GM18858 (cell line): ENCODE data around the gene SMARCA2.

ENCODE experiments used
- ATAC-seq: cut with Tn5 transposase; IDR thresholded peaks from one replicate; pipeline ENCODE4 v1.9.1; 2021; ENCODE audit not compliant: unreplicated experiment

The SMARCA2 gene

DNA sequence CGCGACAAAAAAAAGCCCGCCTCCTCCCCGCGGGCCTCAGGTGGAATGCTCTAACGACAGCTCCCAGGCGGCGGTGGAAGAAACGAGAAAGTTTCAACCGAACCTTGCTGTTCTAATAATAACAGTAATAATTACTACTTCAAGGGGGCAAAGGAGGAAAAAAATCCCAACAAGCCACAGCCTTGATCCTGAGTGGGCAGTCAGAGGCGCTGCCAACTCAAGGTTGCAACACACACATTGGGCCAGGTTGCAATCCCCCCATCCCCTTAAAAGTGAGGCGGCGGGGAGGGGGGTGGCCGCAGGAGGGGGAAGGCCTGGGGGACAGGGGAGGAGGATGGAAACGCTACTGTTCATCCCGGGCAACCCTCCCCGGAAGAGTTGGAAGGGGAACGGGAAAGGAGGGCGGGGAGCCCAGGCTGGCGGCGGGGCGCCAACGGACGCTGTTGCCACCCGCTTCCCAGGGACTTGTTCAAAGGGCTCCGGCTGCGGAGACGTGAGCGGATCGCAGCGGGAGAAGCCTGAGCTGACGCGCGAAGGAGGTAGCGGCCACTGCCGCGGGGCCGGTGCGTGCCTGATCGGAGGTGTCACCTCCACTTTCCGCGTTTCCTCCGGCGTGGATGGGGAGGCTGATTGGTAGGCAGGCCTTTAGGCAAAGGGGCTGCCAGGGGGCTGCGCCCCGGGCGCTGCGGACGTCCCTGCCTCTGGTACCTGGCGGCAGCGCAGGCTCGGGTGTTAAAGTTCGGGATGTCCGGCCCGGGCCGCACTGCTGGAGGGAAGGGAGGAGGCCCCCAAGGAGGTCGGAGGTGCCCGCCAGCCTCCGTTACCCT, 647 bp downstream of the SMARCA2 start:
- ATAC-seq = no peak

DNA sequence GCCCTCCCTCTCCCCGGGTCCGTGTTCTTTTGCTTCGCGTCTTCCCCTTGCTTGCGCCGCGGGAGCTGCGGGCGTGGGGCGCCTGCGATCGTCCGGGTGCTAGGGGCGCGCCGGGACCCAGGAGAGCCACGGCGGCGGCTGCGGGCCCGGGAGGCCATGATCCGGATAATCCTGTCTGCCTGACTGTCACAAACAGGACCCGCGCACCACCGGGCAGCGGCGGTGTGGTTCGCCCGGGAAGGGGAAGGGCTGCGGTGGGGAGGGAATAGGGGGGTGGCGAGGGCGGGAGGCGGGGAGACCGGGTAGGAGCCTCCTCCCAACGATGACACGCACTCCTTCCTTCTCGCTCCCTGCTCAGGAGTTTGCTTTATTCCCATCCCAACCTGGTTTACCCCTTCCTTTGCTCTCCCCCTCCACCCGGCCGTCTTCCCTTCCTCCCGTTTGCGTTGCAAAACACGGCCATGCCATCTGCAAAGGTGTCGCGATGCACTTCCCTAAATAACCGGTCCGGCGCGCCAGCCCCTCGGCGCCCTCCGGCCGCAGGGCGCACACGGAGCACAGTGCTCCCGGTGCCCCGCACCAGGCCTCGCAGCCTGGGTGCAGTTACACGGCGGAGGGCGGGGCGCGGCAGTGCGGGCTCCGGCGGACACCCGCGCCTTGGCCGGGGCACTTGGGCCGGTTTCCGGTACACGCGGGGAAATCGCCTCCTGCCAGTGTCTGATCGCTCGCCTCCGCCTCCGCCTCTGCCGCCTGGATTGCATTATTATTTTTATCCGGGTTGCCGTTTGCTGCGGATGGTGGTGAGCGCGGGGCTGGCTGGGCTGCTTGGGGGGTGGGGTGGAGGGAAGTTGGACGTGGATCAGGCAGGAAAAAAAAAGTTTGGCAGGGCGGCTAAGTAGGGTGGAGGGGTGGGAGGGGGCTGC, 1.5 kb downstream of the SMARCA2 start:
- ATAC-seq = no peak

GRCh38 chr9:2017331-2018161, 2.4 kb downstream of the SMARCA2 start:
- ATAC-seq = peak; percentile 20

DNA sequence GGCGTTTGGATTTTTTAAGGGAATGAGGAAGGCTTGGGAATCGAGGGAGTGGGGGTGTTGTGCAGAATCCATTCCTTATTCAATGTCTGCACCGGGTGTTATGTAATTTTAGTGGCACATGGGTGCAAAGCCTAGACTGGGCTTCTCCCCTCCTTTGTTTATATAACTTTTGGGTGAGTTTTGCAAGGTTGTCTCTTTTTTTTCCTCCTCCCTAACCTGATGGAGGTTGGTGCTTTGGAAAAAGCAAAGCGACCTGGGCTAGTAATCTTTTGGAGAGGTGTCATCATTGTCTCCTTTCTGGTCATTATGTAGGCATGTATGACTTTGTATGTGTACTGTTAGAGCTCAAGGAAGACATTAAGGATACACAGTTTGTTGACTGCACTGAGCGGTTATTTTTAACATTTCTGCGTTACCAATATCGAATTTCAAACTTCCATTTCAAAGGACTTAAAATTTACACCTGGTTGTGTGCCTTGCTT, 3.1 kb downstream of the SMARCA2 start:
- ATAC-seq = no peak

DNA sequence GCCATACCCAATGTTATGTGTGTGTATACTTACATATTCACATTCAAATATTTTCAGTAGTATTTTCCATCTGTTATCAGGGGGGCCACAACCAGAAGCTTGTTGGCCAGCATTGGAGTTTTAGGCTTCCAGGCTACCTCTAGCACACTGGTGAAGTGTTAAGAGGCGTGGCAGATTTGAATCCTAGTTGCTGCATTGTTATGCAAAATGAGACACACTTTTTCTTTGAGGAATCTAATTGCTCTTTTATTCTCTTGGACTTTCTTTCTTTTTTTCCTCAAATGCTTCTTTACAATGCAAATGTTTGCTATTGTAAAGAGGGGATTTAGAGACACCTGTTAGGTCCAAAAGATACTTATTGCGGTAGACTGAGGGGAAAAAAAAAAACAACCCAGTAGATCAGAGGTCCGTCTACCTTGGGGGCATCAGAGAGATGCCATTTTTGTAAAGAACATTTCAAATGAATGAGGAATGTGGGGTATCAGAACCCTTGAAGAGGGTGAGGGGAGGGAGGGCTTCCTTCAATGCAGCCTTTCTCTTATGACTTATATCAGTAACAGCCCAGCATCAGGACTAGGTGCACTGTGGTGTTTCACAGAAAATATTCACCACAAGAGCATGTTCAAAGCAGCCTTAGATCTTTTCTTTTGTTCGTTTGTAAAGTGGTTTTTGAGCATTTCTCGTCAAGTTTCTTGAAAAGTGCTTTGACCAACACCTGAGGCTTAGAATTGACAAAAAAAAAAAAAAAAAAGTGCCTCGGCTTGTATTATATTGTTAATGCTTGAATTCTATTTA, 3.8 kb downstream of the SMARCA2 start:
- ATAC-seq = no peak

- ATAC-seq = no peak
Observed at GRCh38 chr9:2019723-2020122, 4.6 kb downstream of the SMARCA2 start.

GRCh38 chr9:2021731-2022130, 6.6 kb downstream of the SMARCA2 start:
- no peak for ATAC-seq

DNA sequence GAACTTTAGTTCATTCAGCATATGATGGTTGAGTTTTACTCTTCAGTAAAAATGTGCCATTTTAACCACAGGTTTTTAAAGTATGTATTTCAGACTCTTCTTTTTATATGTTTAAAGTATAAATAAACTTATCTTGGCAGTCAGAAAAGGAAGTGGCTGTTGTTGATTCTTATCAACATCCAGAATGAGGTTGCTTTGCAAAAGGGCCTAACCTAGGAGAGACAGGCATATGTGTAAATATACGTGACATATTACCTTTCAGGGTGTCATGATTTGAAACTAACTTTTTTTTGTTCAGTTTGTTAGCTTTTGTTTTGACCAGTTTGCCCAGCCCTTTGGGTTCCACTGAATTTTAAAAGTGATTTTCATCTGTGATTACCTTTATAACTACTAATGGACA, 7.4 kb downstream of the SMARCA2 start:
- ATAC-seq = no peak

DNA sequence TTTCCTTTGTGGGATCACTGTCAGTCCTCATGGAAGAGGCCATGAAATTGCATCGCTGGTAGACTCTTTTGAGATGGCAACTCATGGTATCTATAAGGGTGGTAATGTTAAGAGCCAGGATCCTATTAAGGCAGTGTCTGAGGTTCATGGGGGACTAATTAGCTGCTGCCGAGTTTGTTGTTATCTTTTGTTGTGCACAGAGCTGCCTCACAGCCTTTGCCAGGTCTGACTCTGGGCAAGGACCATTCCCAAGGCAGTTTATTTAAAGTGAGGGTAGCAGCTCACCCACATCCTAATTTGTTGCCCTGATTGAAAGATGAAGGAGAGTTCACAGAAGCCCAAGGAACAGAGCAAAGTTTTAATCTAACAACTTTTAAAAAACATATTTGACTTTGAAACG, 7.9 kb downstream of the SMARCA2 start:
- no peak for ATAC-seq

DNA sequence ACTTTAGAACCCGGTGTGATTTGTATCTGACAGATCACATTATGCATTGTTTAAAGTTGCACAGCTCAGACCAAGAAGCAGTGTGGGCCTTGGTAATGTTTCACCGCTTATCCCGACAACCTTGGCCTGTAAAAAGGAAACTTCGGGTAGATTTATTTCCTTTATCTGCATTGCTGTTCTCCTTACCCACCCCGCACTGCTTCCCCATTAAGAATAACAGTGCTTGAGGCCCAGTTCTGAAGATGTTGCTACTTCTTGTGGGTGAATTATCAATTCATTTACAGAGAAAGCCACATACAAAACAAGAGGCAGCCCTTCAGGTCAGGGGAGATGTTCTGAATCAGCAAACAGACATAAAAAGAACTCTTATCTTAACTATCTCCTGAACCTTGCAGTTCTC, 8.4 kb downstream of the SMARCA2 start:
- no peak for ATAC-seq

GRCh38 chr9:2024888-2025782, 10.0 kb downstream of the SMARCA2 start:
- no peak for ATAC-seq

DNA sequence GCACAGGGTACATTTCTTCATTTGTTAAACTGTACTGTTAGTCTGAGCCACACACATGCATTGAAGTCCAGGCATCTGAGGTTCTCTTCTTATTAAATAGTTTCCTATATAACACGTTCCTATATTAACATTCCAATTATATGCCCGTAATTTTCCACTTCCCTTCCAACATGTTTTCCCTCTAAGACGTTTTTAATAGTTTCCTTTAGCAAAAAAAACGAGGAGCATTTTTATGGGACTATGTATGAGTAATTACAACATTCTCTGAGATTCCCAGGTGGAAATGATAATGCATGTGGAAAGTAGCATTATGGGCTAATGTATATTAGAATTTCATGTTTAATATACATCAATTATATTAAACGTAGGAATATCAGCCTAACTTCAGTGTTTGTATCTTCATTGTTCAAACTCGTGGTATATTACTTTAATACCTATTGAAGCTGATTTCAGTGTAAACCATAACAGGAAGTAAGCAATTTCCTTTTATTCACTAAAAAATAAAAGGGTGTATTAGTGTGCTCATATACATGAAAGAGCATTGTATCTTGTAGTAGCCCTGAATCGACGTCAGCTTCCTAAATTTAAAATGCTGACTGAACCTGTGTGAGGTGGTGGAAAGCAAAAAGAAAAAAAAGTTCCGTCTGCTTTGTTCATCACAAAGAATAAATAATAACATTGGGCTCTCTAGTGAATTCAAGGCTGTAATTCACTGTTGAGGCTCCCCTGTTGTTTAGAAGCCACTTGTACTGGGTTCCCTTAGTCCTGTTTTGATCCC, 11.3 kb downstream of the SMARCA2 start:
- no peak for ATAC-seq

DNA sequence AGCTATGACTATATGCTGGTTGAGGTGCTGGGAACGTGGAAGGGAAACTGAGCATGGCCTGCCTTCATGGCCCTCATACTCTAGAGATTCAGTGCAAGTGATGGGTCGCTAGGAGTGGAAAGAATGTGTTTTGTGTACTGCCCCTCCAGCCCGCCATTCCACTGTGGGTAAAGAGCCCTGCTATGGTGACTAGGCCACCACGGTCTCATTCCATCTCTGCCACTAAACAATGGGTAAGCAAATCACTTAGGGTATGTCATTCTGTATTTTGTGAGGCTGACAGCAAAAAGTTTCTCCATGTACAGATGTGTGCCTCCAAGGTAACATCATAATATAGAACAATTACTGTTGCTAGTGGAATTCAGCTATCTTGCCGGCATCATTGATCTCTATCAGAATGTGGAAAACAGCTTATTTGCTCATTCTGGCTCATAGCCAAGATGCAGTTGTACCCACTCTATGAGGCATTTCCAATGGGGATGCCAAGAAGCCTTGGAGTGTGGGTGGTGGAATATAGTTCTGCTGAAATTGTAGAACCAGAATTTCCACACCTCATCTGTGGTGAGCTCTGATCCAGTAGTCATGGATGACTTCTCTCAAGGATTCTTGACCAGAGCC, 12.5 kb downstream of the SMARCA2 start:
- no peak for ATAC-seq

- ATAC-seq = no peak
Observed at GRCh38 chr9:2028888-2029287, 13.7 kb downstream of the SMARCA2 start.

GRCh38 chr9:2029666-2030170, 14.6 kb downstream of the SMARCA2 start:
- ATAC-seq = no peak

DNA sequence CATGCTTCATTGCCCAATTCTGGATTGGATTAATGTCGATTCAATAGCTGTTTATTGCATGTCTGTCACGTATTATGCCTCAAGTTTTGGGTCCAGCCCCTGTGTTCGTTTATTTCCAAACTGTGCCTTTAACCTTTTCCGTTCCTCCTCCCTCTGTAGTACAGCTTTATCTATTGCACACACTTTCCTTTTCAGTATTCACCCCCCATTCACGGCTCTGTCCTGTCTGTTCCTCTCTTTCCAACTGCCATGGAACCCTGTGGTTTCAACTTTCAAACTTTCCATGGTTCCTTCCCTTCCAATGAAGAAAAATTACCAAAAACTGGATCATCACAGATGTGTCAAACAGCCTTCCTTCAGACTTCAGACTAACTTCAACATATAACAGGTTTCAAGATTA, 17.1 kb downstream of the SMARCA2 start:
- ATAC-seq = no peak

- no peak for ATAC-seq
Observed at GRCh38 chr9:2036844-2037243, 21.7 kb downstream of the SMARCA2 start.
